NCI-H146 (cell line): Measurements from ENCODE around the gene PROM2.
"Not testable (repeated sequence)": the region's sequence is repeated elsewhere in the genome, so short reads cannot be mapped to it uniquely, and the experiment has no call there.

Experiments used
- DNase-seq: peaks from one replicate; lab custom pipeline; 2025; lab: John Stamatoyannopoulos, UW

Gene PROM2, protein sequence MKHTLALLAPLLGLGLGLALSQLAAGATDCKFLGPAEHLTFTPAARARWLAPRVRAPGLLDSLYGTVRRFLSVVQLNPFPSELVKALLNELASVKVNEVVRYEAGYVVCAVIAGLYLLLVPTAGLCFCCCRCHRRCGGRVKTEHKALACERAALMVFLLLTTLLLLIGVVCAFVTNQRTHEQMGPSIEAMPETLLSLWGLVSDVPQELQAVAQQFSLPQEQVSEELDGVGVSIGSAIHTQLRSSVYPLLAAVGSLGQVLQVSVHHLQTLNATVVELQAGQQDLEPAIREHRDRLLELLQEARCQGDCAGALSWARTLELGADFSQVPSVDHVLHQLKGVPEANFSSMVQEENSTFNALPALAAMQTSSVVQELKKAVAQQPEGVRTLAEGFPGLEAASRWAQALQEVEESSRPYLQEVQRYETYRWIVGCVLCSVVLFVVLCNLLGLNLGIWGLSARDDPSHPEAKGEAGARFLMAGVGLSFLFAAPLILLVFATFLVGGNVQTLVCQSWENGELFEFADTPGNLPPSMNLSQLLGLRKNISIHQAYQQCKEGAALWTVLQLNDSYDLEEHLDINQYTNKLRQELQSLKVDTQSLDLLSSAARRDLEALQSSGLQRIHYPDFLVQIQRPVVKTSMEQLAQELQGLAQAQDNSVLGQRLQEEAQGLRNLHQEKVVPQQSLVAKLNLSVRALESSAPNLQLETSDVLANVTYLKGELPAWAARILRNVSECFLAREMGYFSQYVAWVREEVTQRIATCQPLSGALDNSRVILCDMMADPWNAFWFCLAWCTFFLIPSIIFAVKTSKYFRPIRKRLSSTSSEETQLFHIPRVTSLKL

GRCh38 chr2:95274291-95275150 is at the start of gene PROM2:
TSS of gene PROM2 (plus strand) at chr2:95274449. CDS start at chr2:95274586, 137 bp downstream.
- DNase-seq, result no peak

- no peak for DNase-seq
Measured at GRCh38 chr2:95225658-95226057, 48.6 kb upstream of the PROM2 start.

DNA sequence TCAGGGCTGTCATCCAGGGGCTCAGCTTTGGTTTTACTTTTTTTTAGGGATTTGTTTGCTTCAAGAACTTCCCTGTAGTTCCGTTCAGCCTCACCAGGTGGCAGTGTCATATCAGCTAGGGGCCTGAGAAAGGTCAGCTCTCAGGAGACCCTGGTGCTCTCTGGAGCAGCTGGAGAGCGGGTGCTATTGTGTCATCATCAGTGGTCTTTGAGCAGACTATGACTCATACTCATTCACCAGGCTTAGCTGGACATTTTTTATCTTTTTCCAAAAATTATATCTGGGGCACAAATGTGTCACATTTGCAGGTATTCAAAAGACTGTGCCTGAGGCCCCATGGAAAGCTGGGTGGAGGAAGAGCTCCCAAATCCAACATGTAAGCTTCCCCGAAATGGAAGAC is 42.5 kb upstream of the PROM2 start:
- peak; percentile 77 for DNase-seq

- DNase-seq, result no peak
Measured at GRCh38 chr2:95232232-95232631, 42.0 kb upstream of the PROM2 start.

- no peak for DNase-seq
Measured at GRCh38 chr2:95234286-95234785, 39.9 kb upstream of the PROM2 start.

GRCh38 chr2:95234816-95235215 is 39.4 kb upstream of the PROM2 start:
- no peak for DNase-seq

DNA sequence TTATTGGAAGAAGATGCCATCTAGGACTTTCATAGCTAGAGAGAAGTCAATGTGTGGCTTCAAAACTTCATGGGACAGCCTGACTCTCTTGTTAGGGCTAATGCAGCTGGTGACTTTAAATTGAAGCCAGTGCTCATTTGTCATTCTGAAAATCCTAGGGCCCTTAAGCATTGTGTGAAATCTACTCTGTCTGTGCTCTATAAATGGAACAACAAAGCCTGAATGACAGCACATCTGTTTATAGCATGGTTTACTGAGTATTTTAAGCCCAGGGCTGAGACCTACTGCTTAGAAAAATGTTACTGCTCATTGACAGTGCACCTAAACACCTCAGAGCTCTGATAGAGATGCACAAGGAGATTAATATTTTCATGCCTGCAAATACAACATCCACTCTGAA is 36.1 kb upstream of the PROM2 start:
- no peak for DNase-seq

GRCh38 chr2:95240091-95240490 is 34.2 kb upstream of the PROM2 start:
- no peak for DNase-seq

- no peak for DNase-seq
Measured at GRCh38 chr2:95240556-95240955, 33.7 kb upstream of the PROM2 start.

DNA sequence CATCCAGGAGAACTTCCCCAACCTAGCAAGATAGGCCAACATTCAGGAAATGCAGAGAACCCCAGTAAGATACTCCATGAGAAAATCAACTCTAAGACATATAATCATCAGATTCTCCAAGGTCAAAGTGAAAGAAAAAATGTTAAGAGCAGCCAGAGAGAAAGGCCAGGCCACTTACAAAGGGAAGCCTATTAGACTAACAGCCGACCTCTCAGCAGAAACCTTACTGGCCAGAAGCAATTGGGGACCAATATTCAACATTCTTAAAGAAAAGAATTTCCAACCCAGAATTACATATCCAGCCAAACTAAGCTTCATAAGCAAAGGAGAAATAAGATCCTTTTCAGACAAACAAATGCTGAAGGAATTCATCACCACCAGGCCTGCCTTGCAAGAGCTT is 32.2 kb upstream of the PROM2 start:
- not testable (repeated sequence) for DNase-seq

- DNase-seq, result no peak
Measured at GRCh38 chr2:95258271-95258670, 16.0 kb upstream of the PROM2 start.

DNA sequence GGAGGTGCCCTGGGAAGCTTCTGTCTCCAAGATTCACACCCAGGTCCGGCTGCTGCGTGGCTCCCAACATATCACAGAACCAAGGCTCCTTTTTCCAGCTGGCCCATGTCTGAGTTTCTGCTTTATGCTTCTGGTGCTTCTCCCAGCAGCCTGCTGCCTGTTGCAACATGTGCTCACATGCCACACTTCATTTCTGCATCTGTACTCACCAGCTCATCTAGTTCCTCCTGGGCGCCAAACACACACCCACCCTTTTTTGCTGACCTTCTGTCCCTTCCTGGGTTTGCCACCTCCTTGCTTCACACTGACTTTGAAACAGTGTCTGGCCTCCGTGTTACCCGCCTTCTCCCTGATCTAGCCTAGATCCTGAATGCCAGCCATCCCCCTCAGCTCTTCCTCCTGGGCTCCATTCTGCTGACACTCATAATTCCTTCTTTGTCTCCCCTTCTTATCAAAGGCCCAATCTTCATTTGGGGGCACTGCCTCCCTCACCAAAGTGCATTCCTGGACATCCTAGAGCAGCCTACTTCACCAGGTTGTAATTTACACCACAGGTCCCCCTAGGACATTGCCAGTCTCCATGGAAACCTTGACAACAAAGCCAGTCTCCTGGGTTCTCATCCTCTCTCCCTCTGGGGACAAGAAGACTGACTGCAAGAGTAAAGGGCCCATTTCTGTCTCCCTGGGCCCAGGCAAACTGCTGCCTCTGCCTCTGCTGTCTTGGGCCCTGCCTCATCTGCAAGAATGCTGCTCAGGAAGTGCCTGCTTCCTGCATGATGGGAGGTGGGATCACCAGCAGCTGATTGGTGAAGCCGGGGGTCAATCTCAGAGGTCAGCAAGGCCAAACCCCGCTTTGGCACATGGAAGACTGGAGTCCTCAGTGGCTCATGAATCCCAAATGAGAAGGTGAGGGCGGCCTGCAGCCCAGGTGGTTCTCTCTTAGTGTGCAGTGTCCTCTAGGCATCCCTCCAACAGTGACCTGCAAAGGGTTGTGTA is 13.9 kb upstream of the PROM2 start:
- no peak for DNase-seq

DNA sequence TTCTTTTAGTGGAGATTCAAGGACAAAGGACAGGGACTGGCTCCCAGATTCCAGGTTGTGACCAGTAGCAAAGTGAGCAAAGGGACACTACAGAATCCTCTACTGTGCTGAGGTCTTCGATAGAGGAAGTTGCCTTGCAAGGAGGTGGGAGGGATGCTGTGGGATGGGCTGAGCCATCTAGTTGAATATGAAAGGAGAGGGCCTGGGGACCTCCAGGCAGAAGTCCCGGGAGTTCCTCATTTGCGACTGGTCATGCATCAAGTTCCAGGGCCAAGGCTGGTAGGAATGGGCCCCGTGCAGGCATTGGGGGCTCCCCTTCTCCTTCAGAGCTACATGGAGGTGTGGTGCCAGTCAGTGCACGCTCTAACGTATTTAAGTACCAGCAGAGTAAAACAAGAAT is 12.6 kb upstream of the PROM2 start:
- no peak for DNase-seq

DNA sequence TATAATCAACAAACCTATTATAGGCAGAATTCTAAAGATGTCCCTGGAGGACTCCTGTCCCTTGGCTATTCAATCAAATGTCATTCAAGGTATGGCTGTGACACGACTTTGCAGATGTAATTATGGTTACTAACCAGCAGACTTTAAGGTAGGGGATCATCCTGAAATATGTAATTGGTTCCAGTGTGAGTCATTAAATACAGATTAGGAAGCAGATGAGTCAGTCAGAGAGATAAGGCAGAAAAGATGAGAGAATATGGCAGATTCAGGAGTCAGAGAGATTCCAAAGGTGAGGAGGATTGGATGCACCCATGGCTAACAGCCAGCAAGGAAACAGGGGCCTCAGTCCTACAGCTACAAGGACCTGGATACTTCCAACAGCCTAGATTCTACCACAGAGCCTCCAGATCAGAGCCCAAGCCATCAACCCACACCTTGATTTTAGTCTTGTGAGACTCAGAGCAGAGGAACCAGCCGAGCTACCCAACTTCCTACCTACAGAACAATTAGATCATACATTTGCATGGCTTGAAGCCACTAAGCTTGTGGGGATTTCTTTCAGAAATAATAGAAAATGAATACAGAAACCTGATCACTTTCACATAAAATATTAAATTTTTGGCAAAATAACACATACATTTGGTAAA is 11.2 kb upstream of the PROM2 start:
- no peak for DNase-seq

- no peak for DNase-seq
Measured at GRCh38 chr2:95264624-95265023, 9.6 kb upstream of the PROM2 start.

GRCh38 chr2:95265182-95265581 is 9.1 kb upstream of the PROM2 start:
- no peak for DNase-seq

- DNase-seq, result no peak
Measured at GRCh38 chr2:95266781-95267430, 7.3 kb upstream of the PROM2 start.

GRCh38 chr2:95267458-95268210 is 6.6 kb upstream of the PROM2 start:
- no peak for DNase-seq
